ENCODE measurements around the gene LRRC7. TPM values are rescaled to one million over a fixed set of nuclear protein-coding genes. Genes with fewer than 3 reads are reported as not detected.

Gene LRRC7
- total and polyA plus RNA-seq, 2 experiments from 2014 or later: 1.2 TPM; not detected in 1

DNA sequence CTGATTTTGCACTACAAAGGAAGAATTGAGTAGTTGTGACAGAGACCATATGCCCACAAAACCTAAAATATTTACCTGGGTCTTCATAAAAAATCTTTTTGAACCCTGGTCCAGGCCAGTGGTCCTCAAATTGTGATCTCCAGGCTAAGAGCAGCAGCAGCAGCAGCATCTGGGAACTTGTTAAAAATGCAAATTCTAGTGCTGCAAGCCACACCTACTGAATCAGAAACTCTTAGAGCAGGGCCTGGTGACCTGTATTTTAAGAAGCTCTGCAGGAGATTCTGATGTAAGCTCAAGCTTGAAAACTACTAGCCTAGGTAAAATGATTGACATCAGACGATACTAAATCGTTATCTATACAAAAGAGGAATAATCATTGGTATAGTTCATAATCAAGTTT lies 112.2 kb downstream of the LRRC7 start:
- Mint-ChIP-seq H3K36me3 (ENCODE audit: low read depth) (no peaks in the 10 kb centered on the region), H3K4me1 (peaks cover 2% of the 10 kb centered on the region; the same call in 1 of the 3 replicates), H3K9me3 (no peaks in the 10 kb centered on the region), H3K27ac (no peak overlapping the region), H3K27me3 (ENCODE audit: insufficient read depth, low read depth, poor library complexity) (peaks cover 3% of the 10 kb centered on the region), H3K4me3 (no peak overlapping the region)
- no peaks in the 10 kb centered on the region for H3K4me1 ChIP-seq (ENCODE audit: insufficient read depth)
- ATAC-seq (no peak), DNase-seq (ENCODE audit: low spot score) (no peak)
- no peaks in the 10 kb centered on the region for H3F3A ChIP-seq (replicated peaks; ENCODE audit: low read depth)
- no peaks in the 10 kb centered on the region for H3K9me2 ChIP-seq (ENCODE audit: insufficient read depth)
- H3K4me3 ChIP-seq: no peak overlapping the region
- H3K79me2 ChIP-seq (replicated peaks; ENCODE audit: insufficient read depth): no peaks in the 10 kb centered on the region
- TF ChIP-seq, protein P1, sequence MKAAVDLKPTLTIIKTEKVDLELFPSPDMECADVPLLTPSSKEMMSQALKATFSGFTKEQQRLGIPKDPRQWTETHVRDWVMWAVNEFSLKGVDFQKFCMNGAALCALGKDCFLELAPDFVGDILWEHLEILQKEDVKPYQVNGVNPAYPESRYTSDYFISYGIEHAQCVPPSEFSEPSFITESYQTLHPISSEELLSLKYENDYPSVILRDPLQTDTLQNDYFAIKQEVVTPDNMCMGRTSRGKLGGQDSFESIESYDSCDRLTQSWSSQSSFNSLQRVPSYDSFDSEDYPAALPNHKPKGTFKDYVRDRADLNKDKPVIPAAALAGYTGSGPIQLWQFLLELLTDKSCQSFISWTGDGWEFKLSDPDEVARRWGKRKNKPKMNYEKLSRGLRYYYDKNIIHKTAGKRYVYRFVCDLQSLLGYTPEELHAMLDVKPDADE (IDR thresholded peaks at IDR 0.05): no peak
- no peak for TF ChIP-seq NANOG (IDR thresholded peaks at IDR 0.05; ENCODE audit: borderline replicate concordance)
- TF ChIP-seq EZH2phosphoT487 (IDR thresholded peaks at IDR 0.05; ENCODE audit: unreplicated experiment): no peak
- TF ChIP-seq STAT1 (IDR thresholded peaks at IDR 0.05; ENCODE audit: unreplicated experiment): no peak
- TF ChIP-seq ZNF331 (CRISPR knock-in tag; IDR thresholded peaks at IDR 0.05; ENCODE audit: low read depth): no peak
- TF ChIP-seq POLR2AphosphoS5 (IDR thresholded peaks at IDR 0.05; ENCODE audit: low read depth): no peak
- TF ChIP-seq ZNF114 (CRISPR knock-in tag; IDR thresholded peaks at IDR 0.05): no peak
- TF ChIP-seq, protein P2, sequence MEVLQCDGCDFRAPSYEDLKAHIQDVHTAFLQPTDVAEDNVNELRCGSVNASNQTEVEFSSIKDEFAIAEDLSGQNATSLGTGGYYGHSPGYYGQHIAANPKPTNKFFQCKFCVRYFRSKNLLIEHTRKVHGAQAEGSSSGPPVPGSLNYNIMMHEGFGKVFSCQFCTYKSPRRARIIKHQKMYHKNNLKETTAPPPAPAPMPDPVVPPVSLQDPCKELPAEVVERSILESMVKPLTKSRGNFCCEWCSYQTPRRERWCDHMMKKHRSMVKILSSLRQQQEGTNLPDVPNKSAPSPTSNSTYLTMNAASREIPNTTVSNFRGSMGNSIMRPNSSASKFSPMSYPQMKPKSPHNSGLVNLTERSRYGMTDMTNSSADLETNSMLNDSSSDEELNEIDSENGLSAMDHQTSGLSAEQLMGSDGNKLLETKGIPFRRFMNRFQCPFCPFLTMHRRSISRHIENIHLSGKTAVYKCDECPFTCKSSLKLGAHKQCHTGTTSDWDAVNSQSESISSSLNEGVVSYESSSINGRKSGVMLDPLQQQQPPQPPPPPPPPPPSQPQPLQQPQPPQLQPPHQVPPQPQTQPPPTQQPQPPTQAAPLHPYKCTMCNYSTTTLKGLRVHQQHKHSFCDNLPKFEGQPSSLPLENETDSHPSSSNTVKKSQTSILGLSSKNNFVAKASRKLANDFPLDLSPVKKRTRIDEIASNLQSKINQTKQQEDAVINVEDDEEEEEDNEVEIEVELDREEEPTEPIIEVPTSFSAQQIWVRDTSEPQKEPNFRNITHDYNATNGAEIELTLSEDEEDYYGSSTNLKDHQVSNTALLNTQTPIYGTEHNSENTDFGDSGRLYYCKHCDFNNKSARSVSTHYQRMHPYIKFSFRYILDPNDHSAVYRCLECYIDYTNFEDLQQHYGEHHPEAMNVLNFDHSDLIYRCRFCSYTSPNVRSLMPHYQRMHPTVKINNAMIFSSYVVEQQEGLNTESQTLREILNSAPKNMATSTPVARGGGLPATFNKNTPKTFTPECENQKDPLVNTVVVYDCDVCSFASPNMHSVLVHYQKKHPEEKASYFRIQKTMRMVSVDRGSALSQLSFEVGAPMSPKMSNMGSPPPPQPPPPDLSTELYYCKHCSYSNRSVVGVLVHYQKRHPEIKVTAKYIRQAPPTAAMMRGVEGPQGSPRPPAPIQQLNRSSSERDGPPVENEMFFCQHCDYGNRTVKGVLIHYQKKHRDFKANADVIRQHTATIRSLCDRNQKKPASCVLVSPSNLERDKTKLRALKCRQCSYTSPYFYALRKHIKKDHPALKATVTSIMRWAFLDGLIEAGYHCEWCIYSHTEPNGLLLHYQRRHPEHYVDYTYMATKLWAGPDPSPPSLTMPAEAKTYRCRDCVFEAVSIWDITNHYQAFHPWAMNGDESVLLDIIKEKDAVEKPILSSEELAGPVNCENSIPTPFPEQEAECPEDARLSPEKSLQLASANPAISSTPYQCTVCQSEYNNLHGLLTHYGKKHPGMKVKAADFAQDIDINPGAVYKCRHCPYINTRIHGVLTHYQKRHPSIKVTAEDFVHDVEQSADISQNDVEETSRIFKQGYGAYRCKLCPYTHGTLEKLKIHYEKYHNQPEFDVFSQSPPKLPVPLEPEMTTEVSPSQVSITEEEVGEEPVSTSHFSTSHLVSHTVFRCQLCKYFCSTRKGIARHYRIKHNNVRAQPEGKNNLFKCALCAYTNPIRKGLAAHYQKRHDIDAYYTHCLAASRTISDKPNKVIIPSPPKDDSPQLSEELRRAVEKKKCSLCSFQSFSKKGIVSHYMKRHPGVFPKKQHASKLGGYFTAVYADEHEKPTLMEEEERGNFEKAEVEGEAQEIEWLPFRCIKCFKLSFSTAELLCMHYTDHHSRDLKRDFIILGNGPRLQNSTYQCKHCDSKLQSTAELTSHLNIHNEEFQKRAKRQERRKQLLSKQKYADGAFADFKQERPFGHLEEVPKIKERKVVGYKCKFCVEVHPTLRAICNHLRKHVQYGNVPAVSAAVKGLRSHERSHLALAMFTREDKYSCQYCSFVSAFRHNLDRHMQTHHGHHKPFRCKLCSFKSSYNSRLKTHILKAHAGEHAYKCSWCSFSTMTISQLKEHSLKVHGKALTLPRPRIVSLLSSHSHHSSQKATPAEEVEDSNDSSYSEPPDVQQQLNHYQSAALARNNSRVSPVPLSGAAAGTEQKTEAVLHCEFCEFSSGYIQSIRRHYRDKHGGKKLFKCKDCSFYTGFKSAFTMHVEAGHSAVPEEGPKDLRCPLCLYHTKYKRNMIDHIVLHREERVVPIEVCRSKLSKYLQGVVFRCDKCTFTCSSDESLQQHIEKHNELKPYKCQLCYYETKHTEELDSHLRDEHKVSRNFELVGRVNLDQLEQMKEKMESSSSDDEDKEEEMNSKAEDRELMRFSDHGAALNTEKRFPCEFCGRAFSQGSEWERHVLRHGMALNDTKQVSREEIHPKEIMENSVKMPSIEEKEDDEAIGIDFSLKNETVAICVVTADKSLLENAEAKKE (CRISPR knock-in tag; IDR thresholded peaks at IDR 0.05): no peak
- TF ChIP-seq CREB1 (CRISPR knock-in tag; IDR thresholded peaks at IDR 0.05; ENCODE audit: low read depth): no peak
- TF ChIP-seq, protein P3, sequence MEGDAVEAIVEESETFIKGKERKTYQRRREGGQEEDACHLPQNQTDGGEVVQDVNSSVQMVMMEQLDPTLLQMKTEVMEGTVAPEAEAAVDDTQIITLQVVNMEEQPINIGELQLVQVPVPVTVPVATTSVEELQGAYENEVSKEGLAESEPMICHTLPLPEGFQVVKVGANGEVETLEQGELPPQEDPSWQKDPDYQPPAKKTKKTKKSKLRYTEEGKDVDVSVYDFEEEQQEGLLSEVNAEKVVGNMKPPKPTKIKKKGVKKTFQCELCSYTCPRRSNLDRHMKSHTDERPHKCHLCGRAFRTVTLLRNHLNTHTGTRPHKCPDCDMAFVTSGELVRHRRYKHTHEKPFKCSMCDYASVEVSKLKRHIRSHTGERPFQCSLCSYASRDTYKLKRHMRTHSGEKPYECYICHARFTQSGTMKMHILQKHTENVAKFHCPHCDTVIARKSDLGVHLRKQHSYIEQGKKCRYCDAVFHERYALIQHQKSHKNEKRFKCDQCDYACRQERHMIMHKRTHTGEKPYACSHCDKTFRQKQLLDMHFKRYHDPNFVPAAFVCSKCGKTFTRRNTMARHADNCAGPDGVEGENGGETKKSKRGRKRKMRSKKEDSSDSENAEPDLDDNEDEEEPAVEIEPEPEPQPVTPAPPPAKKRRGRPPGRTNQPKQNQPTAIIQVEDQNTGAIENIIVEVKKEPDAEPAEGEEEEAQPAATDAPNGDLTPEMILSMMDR (conservative IDR thresholded peaks at IDR 0.05; ENCODE audit: low read depth in 2 of 2): no peak
- TF ChIP-seq EZH2 (IDR thresholded peaks at IDR 0.05; ENCODE audit: low read depth, unreplicated experiment): no peak
- no peak for TF ChIP-seq JUNB (IDR thresholded peaks at IDR 0.05; ENCODE audit: unreplicated experiment)
- TF ChIP-seq, protein P4, sequence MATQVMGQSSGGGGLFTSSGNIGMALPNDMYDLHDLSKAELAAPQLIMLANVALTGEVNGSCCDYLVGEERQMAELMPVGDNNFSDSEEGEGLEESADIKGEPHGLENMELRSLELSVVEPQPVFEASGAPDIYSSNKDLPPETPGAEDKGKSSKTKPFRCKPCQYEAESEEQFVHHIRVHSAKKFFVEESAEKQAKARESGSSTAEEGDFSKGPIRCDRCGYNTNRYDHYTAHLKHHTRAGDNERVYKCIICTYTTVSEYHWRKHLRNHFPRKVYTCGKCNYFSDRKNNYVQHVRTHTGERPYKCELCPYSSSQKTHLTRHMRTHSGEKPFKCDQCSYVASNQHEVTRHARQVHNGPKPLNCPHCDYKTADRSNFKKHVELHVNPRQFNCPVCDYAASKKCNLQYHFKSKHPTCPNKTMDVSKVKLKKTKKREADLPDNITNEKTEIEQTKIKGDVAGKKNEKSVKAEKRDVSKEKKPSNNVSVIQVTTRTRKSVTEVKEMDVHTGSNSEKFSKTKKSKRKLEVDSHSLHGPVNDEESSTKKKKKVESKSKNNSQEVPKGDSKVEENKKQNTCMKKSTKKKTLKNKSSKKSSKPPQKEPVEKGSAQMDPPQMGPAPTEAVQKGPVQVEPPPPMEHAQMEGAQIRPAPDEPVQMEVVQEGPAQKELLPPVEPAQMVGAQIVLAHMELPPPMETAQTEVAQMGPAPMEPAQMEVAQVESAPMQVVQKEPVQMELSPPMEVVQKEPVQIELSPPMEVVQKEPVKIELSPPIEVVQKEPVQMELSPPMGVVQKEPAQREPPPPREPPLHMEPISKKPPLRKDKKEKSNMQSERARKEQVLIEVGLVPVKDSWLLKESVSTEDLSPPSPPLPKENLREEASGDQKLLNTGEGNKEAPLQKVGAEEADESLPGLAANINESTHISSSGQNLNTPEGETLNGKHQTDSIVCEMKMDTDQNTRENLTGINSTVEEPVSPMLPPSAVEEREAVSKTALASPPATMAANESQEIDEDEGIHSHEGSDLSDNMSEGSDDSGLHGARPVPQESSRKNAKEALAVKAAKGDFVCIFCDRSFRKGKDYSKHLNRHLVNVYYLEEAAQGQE (IDR thresholded peaks at IDR 0.05; ENCODE audit: unreplicated experiment): no peak
- H4K20me1 ChIP-seq (replicated peaks; ENCODE audit: insufficient read depth): no peaks in the 10 kb centered on the region; the same call in 1 of the 2 replicates
- H3K27me3 ChIP-seq (ENCODE audit: insufficient read depth): no peaks in the 10 kb centered on the region
- H3K4me2 ChIP-seq: no peak overlapping the region
- H3K36me3 ChIP-seq (ENCODE audit: insufficient read depth): no peaks in the 10 kb centered on the region
- no peak overlapping the region for H2AFZ ChIP-seq
- H3K27ac ChIP-seq (ENCODE audit: low read depth): no peak overlapping the region
